ENCODE results near the gene MALRD1.

GRCh38 chr10:19663344-19663743 is 614.7 kb downstream of the MALRD1 start:
- TF ChIP-seq CTCF (IDR thresholded peaks at IDR 0.05) (no peak), POLR2A (IDR thresholded peaks at IDR 0.05) (no peak)

Measured in lower leg skin (tissue), 3 donors.